HG03457 (cell line): ENCODE results near the gene ZFAND2A.
"Not testable (repeated sequence)": the region's sequence is repeated elsewhere in the genome, so short reads cannot be mapped to it uniquely, and the experiment has no call there.

Experiments used
- ATAC-seq: cut with Tn5 transposase; IDR thresholded peaks from one replicate; pipeline ENCODE4 v1.9.1; 2021; ENCODE audit warnings: moderate number of reproducible peaks; ENCODE audit not compliant: unreplicated experiment

ZFAND2A gene

DNA sequence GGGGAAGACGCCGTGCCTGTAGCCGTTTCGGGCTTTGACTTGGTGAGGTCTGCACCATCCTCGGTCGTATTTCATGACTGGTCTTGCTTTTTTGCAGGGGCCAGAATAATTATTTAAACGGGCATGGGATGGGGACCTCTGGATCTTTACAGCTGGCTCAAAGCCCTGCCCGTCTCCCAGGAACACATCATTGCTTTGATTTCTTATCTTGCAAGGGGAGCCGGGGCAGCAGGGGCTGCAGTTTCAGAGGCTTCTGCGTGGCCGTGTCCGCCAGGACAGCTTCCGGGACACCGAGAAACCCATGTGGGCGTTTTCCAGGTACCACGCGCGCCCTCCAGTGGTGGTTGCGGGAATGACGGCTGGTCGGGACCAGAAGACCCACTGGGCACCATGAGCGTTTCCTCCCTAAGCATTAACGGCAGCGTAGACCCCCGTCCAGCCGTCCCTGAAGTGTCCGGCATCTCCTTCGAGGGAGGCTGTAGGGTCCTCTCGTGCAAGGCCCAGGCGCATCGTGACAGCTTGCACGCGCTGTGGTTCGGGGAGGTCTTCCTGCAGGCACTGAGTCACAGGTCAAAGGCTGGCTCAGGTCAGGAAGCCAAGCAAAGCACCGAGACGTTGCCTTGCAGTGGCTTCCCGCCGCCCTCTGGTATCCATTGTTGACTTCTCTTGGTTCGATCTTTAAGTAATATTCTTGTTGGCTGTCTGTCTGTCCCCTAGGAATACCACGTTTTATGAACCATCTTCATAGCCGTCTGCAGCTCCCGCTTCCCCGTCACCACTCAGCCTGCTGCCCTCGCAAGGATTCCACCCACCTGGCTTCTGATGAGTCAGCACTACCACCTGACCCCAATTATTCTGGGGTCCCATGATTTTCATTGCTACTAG is 16.2 kb upstream of the ZFAND2A start:
- ATAC-seq = no peak

DNA sequence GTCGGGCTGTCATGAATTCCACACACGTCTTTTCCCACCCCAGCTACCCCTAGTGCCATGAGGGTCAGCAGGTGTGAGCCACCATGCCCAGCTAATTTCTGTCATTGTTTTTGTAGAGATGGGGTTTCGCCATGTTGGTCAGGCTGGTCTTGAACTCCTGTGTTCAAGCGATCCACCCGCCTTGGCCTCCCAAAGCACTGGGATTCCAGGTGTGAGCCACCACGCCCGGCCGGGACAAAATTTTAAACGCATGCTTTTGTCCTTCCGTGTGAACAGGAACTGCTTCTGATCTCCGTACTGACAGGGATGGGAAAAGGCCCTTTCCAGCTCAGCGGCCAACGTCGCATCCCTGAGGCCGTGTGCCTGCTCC is 15.6 kb upstream of the ZFAND2A start:
- ATAC-seq = no peak

DNA sequence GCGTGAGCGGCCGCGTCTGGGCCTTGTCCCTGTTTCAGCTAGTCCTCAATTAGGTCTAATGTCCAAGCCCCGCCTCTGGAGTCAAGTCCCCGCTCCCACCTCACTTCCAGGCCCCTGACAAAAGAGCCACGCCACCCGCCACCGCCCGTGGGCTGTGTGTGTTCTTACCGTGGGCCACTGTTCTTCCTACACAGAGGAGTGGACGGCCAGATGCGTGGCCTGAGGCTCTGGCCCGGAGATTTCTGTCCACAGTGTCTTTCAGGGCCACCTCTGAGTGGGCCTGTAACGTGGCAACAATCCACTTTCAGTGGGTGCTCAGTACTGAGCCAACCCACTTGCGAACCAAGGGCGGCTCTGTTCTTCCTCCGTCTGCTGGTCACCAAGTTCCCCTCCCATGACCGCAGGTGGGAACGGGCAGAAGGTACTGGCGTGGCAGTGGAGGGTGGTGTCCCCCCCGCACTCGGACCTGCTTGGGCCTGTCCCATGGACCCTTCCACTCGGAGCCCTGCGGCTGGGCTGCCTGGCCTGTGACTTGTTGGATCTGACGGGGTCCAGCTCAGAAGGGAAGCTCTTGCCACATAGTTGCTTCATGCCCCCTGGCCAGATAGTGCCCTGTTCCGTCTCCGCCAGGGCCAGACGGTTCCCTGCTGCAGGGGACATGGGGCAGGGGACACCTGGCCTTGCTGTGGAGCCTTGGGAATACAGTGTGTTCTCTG is 15.0 kb upstream of the ZFAND2A start:
- ATAC-seq = no peak

GRCh38 chr7:1174002-1174401 is 14.0 kb upstream of the ZFAND2A start:
- ATAC-seq = no peak

DNA sequence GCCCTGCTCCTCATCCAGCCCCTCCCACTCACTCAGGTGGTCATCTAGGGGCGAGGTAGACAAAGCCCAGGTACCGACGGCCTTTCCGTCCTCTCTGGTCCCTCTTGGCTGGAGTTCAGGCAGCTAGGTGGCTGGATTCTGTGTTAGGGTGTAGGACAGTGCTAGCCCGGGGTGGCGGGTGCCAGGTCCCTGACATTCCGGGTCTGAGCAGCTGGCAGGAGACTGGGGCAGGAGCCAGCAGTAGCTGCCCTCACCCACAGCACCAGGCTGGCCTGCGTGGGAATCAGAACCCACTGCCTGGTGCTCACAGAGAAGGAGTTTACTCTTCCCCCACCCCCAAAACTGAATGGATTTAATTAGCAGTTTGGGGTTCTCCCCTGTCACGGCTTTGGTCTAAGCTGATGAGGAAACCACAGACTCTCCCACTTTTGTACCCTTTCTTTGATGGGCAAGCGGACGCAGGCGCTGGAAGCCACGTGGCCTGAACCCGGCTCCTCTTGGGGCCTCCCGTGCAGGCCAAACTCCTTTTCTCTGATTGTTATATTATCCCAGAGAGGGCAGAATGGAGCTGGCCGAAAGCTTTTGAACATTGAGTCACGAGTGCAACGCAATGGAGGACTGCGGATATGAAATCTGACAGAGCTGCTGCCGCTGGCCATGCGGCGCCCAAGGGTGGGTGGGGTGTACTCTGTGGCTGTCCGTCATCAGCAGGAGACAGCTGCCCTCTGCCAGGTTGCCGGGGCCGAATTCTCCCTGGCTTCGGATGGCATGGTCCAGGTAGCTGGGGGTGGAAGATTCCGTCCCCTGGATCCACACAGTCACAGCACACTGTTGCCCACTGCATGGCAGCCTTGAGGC is 12.9 kb upstream of the ZFAND2A start:
- no peak for ATAC-seq

DNA sequence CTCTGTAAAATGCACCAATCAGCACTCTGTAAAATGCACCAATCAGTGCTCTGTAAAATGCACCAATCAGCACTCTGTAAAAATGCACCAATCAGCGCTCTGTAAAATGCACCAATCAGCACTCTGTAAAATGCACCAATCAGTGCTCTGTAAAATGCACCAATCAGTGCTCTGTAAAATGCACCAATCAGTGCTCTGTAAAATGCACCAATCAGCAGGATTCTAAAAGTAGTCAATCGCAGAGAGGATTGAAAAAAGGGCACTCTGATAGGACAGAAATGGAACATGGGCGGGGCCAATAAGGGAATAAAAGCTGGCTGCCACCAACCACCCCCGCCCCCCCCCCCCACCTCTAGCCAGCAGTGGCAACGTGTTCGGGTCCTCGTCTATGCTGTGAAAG is 11.5 kb upstream of the ZFAND2A start:
- not testable (repeated sequence) for ATAC-seq

GRCh38 chr7:1170741-1171501 is 10.9 kb upstream of the ZFAND2A start:
- no peak for ATAC-seq

GRCh38 chr7:1169409-1170368 is 9.7 kb upstream of the ZFAND2A start:
- peak; percentile 74 for ATAC-seq

GRCh38 chr7:1168422-1168821 is 8.4 kb upstream of the ZFAND2A start:
- no peak for ATAC-seq

DNA sequence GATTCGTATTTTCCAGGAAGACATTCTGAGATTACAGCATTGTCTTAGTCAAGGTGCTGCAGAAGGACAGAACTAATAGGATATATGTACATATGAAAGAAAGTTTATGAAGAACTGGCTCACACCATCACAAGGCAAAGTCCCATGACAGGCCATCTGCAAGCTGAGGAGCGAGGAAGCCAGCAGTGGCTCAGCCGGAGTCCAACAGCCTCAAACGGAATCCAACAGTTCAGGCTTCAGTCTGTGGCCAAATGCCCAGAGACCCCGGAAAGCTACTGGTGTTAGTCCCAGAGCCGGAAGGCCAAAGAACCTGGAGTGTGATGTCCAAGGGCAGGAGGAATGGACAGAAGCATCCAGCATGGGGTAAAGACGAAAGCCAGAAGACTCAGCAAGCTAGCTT is 4.4 kb upstream of the ZFAND2A start:
- no peak for ATAC-seq

DNA sequence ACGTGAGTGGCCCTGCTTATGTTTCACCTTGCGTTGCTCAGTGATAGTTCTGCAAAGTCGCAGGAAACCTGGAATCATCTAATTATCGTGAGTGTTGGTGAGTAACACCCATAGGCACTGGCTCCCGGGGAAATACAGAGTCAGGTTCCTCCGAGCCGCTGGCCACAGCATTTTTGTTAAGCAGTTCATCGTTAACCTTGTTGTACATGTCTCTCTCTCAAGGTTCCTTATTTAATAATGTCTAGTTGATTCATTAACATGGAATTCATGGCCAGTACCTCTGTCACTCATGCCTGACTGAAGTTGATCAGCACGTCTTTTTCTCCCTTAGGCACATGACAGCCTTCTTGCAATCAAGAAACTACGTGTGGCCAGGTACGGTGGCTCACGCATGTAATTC is 3.1 kb upstream of the ZFAND2A start:
- no peak for ATAC-seq

- no peak for ATAC-seq
Measured at GRCh38 chr7:1160670-1161021, 650 bp upstream of the ZFAND2A start.

GRCh38 chr7:1159231-1159630 is 765 bp downstream of the ZFAND2A start:
- not testable (repeated sequence) for ATAC-seq

DNA sequence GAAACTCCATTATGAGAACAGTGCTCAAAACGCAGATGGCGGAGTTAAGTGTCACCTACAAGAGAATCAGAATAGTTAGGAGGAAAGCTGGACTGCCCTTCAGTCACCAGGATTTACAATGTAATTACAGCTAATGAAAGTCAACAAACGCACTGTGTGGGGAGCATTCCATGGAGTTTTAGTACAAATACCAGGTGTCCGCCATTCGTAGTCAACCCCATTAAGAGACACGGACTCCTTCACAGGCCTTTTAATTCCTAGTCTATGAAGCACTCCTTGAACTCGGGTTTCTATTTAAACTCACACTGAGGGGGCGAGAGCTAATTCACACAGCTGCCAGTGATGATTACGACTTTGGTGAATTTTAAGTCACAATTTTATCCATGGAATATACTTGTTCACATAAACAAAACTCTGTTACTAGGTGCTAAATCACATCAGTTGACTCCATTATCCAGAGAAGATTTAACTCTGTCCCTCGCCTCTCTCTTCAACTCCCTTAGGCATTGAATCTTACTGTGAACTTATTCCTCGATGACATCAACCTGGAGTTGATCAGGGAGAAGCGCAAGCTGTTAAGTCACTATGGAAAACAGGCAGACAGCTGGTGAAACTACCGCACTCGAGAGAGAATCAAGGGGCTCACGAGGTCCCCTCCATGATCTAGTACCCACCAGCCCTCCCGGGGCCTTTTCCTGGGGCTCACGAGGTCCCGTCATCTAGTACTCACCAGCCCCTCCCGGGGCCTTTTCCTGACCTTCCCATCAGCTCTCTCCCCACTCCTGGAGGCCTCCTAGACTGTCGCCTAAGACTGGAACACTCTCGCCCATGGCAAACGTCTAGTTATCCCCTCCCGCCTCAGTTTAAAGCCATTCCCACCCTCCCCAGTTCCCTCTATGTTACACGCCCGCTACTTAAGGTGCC is 1.5 kb downstream of the ZFAND2A start:
- no peak for ATAC-seq

GRCh38 chr7:1156782-1157535 is 3.0 kb downstream of the ZFAND2A start:
- ATAC-seq = no peak

GRCh38 chr7:1155818-1156781 is 3.9 kb downstream of the ZFAND2A start:
- ATAC-seq = not testable (repeated sequence)
